Measurements from ENCODE around the gene THSD4.

DNA sequence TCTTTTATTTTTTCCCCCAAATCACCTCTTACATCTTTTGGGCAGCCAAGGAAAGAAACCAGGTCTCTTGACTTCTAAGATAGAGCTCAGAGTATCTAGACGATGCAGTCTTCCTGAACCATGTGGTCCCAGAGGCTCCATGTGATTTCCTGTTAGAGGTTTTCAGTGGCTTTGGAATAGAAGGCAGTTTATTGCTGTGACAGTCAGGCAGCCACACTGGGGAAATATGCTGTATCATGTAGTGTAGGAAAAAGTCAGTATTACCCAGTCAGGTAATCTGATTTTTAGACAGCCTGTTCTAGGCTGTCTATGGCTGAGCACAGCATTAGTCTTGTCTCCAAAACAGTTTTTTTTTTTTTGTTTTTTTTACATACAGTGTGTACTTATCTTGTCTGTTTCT is 294.3 kb downstream of the THSD4 start:
- TF ChIP-seq CTCF (conservative IDR thresholded peaks at IDR 0.05 in 1 of 2, IDR thresholded peaks at IDR 0.05 in 1 of 2; ENCODE audit: low read depth in 1 of 2, low read length in 2 of 2) (no peak), EZH2 (IDR thresholded peaks at IDR 0.05; ENCODE audit: low read length, missing control alignments) (no peak)

Measured in fibroblast of lung (primary cell).